ENCODE data around the gene ESR1.

ESR1 gene

DNA sequence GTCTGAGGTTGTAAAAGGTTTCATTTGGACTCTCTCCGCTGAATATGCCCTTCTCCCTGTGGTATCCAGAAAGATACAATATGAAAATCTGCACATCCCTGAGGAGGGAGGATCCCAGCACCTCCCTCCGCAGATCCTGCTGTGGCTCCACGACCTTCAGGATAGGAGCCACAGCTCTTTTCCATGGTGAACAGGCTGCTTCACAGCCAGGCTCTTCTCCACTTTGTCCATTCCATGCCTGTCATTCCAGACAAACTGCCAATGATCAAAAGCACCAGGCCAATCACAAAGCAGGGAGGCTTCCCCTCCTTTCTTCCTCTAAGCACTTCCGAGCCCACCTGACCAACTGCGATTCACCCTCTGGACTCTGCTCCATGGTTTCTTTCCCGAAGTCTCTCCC is 339.8 kb downstream of the ESR1 start:
- no peak for DNase-seq

DNA sequence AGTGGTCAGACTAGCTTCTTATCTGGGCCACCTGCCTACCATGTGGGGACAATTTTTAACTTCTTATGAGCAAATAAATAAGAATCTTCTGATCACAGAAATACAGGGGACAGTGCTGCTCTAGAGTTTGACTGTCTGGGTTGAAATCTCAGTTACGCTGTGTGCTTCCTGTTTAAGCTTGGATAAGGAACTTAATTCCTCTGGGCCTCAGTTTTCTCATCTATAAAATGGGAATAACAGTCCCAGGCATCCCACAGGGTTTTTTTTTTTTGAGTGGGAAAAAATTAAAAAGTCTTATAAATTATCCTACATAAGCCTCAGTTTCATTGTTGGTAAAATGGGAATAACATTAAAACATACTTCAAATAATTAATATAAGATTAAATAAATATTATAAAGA is 340.9 kb downstream of the ESR1 start:
- no peak for DNase-seq

DNA sequence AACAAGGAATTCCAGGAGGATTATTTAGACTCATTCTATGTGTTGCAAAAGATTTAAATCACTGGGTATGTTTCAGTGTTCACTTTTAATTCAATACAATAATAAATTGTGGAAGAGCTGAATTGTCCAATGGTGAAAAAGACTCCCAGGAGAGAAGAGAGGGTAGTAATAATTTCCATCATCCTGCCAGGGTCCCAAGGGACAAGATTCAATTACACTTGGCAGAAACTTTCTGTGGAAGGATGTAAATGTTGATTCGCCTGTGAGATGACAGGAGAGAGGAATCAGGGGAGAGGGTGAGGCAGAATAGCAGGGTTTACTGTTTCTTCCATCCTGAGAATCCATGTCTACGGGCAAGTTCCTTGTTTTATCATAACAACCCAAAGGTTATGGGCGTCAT is 342.7 kb downstream of the ESR1 start:
- no peak for DNase-seq

DNA sequence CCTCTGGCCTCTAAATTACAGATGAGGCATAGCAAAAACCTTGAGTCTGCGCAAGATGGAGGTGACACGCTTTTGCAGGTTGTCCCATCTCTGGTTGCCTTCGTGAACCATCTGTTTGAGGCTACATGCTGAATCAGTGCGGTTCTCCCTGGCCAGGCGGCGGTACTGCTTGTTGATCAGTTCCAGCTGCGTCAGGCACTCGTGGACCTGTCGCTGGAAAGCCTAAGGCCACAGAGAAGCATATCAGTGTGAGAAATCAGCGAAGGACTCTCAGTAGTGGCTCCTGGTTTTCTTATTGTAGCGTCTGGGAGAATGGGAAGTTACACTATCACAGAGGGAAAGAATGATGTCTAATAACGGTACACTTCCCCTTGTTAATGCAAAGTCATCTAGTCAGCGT is 344.4 kb downstream of the ESR1 start:
- no peak for DNase-seq

DNA sequence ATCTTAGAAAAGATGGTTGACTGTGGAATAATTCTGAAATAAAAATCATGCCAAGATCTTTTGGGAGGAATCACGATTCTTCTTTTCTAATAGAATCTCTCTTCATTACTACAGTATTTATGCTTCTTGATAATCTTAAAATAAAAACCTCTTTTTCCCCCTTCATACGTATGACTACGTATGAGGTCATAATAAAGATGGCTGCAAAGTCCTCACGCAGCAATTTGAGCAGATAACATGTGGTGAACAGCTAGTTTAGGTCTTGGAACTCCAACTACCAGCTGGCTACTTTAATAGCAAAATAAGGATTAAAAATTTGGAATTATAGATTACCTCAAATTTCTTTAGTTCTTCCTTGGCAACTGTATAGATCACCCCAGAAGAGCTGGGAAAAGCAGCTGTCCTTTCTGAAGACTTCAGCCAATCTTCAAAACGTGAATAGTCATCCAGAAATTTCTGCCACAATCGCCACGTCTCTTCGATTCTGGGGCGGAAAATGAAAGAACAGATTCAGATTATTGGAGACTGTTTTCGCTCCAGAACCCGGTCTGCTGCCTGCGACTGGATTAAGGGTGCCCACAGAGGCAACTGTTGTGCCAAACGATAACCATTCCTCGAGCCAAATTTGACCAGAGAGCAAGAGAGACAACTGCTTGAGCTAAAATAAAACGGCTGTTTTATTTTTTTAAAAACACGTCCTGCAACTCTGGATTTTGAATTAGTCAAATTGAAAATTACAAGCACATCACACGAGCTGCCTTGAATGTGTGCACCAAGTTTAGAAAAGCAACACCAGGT is 347.3 kb downstream of the ESR1 start:
- DNase-seq, result no peak

DNA sequence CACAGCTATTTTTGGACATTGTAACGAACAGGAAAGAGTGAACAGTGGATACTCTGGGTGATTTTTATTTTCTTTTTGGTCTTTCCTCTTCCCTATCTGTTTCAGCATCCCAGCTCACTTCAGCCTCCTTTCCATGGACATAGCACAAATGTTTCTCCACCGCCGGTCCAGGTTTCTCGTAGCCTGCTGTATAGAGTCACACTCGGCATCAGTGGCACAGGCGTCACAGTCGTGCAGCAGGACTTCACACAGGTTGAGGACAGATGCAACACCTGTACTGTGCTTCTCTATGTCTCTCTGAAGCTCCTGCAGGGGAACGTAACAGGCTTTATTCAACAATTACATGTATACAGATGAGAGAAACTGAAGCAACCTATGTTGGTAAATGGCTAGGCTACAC is 348.3 kb downstream of the ESR1 start:
- DNase-seq, result no peak

DNA sequence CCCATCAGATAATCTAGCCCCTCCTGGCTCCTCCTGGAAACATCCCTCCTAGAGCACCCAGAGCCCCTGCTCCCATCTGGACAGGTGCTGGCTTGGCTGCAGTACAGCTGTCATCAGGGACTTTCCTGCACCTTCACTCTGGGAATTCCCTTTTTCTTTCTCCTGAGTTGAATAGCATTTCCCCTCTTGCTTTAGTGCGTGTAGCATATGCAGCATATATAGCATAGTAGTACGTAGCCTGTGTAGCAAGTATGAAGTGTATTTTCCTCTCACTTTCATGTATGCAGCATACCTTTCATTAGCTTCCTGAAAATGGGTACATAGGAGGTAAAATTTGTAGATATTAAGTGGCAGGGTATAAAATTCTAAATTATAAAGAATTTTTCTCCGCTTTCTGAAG is 352.9 kb downstream of the ESR1 start:
- DNase-seq, result no peak

DNA sequence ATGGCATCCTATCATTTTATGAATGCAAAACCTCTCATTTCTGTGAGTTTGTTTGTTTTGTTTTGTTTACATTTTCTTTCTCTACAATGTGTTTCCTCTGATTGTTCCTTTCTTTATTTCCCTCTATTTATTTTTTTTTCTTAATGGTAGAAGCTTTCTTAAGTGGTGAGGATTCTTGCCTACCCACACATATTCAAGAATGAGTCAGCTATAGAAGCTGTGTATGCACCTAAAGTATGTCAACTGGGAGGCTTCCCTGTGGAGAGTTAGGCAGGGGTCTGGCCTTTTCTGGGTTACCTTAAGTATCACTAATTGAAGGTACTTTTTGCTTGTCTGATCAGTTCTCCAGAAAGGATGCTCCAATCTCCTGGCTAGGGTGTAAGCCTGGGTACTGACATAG is 354.0 kb downstream of the ESR1 start:
- no peak for DNase-seq

DNA sequence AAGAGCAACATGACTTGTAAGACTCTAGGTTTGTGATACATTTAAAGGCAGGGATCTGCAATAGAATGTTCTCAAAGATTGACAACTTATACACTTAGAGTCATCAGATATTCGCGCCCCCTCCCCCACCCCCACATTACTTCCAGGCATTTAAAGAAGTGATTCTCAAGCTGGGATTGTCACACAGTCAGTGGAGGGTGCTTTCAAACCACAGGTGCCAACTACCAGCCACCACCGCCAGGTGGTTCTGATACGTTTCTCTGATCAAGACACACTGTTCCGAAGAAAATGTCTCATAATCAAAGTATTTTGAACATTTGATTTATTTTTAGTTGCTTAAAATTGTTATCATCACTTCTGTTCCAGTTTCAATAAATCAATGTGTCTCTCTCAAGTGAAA is 357.5 kb downstream of the ESR1 start:
- DNase-seq, result no peak

DNA sequence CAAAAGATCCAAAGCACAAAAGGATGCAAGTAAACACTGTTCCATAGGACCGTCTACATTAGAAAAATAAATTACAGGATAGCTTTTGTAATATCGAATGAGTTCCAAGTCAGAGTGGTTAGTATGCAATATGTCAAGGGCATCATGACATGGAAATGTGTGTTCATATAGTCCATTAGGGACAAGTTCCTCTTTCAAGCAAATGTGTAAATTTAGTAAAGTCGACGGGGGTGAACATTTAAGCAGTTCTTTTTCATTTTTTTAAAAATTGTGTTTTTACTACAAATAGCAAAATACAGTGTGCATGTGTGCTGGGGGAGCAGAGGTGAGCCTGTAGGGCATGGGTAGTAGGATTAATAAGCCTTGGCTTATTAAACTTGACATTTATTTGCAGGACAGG is 359.0 kb downstream of the ESR1 start:
- no peak for DNase-seq

DNA sequence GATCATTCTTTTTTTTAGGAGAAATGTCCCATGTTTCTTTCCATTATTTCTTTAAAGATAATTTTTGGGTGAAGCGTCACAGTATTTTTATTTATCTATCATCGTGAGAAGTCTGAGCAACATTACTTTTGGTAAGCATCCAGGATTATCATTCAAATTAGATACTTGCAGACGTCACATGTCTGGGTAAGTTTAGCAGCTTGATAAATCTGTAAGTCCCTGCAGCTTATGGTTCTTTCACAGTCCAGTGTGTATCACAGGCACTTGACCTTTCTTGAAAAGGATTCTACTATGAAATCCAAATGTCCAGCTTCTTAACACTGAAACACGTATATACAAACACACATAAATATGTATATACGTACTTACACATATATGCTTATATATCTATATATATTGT is 359.4 kb downstream of the ESR1 start:
- no peak for DNase-seq

DNA sequence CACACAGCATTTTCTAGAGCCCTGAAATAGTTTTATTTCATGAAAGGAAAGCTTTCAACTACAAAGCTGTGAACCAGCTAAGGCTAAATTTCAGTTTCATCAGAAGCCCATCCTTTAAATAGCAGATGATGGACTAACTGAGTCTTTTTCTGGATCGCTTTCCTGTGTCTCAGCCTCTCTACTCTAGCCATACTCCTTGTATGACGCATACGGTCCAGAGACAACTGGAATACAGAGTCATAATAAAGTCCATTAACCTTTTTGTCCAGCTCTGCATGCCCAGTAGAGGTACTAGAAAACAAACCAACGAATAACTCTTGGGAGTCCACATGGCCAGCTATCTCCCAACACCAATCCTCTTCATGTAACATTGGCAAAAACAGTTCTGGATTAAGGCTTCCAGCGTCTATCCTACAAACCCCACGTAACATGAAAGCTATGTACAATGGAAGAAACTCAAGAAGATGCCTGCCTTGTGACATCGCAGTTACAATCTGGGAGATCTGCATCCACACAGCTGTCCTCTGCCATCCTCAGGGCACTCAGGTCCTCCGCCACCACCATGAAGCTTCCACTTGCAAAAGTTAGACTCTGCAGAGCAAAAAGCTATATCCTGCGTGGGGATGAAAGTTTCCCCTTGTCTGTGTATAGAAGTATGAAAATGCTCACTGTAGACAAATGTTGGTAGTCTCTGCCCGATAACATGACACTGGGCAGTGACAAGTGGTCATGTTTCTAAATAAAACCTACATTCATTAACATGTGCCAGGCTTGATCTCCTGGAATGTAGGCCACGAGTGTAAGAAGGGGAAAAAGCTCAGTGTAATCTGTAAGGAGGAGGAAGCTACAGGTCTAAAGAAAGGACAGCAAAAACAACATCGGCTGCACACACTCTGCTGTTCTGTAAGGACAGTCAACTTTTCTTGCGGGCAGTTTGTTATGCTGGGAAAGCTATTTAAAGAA is 360.4 kb downstream of the ESR1 start:
- DNase-seq, result no peak

DNA sequence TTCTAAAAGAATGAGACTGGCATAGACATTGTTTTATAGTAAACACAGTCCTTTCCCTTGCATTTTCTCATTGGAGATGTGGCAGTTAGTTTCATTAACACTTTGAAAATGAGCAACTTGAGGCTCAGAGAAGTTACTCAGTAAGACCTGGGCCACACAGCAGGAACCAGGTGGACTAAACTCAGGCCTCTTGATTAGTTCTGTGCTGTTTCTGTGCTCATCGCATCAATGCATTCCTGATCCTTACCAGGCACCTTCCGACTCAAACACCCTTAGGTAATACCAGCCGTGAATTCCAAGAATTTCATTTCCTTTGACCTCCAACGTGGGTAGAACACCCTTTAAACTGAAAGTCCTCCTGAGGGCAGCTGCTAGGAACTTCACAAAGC is 362.8 kb downstream of the ESR1 start:
- no peak for DNase-seq

DNA sequence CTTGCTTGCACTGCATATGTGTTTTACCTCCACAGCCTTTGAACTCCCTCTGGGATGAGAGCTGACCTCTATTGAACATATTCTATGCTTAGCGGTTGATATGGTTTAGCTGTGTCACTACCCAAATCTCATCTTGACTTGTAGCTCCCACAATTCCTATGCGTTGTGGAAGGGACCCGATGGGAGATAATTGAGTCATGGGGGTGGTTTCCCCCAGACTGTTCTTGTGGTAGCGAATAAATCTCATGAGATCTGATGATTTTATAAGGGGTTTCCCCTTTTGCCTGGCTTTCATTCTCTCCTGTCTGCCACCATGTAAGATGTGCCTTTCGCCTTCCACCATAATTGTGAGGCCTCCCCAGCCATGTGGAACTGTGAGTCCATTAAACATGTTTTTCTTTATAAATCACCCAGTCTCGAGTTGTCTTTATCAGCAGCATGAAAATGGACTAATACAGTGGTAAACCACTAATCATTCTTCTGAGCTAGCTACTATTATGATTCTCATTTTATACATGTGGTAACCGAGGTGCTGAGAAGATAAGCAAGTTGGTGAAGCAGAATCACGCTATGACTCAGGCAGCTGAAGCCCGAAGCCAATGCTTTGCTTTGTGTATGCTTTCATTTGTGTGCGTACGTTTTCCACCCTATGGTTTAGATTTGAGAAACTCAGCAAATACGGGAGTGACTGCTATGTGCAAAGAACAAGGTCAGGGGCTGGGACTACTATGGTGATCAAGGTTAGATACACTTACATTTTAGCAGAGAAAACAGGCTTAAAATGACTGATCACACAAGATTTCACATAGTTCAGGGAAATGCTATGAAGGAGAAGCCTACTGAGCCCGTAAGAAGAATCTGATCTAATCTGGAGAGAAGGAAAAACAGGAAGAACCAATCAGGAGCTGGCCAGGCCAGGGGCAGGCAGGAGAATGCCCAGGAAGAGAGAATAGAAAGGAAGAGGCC is 363.5 kb downstream of the ESR1 start:
- peak; percentile 37 for DNase-seq

DNA sequence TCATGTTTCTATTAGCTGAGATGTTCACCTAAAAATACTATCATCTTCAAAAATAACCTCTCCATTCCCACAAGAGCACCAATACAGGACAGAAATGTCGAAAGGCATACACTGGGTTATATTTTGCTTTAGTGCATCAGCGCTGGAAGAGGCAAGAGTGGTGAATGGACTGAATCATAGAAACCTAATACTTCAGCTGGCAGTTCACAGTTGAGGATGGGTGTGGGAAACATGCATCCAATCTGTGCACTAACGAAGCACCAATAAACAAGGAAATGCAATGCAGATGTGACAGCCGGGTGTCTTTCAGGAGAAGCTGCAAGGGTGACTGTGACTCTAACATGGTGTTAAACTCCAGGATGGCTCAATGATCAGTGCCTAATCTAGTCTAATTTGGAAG is 365.8 kb downstream of the ESR1 start:
- DNase-seq, result no peak

DNA sequence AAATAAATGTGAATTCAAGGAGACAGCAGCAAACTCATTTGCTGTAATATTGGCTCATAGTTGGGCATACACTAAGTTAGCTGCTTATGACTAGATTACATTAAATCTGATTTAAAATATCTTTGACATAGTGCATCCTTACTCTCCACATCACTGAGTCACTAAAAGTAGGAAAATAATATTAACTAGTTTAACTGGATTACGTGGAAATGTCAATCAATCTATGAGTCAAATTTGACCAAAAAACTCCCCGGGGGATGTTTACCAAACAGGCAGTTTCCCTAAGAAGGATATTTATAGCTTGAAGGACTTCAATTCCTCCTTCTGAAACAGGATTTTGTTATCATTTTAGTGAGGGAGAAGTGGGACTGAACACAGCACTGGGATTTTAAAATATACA is 366.5 kb downstream of the ESR1 start:
- no peak for DNase-seq

DNA sequence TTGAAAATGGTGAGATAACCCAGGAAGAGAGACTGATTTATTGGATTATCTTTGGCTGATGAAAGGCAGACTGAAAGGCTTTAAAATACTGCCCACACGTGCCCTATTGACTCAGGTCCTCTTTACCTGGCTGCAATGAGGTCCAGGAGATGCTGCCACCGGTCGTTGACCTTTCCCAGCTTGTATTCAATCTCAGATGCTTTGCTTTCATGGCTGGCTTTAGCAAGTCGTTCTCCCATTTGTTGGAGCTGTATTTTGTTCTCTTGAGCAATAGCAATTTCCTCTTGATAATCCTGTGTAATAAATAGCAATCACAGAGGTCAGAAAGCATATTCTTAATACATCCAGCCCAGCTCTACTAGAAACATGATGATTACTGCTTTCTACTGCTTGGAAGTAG is 368.8 kb downstream of the ESR1 start:
- DNase-seq, result no peak

Data from activated CD4-positive, alpha-beta T cell treated with anti-CD3 and anti-CD28 coated beads, Interleukin-2, amount 50 U/mL, for 1 hour (primary cell).